Measurements from ENCODE around the gene CNTROB.
A peak's percentile ranks its signal among the peaks of the same experiment; 100 is the strongest.

CNTROB gene

DNA sequence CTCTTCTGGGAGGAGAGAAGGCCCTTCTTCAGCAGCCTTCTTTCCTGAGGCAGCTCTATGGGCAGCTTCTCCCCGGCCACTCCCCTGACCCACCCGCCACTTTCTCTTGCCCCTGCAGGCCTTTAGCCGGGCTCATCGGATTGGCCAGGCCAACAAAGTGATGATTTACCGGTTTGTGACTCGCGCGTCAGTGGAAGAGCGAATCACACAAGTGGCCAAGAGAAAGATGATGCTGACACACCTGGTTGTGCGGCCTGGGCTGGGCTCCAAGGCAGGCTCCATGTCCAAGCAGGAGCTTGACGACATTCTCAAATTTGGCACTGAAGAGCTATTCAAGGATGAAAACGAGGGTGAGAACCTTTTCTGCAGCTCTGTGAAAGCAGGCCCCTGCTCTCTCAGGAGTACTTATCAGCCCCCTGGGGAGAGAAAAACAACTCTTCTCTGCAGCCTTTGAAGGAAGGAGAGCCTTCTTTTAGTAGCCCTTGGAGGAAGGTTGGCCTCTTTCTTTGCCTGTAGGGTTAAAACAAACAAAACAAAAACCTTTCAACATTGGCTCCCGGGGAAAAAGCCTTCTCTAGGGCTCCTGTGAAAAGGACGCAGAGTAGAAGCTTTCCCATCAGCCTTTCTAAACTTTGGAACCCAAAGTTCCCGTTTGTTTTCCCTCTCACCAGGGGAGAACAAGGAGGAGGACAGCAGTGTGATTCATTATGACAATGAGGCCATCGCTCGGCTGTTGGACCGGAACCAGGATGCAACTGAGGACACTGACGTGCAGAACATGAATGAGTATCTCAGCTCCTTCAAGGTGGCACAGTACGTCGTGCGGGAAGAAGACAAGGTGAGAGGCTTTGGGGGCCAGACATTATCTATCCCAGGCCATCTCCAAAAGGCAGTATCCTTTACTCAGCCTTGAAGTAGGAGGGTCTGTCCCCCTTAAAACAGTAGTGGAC is 28.6 kb upstream of the CNTROB start:
- DNase-seq, result no peak

DNA sequence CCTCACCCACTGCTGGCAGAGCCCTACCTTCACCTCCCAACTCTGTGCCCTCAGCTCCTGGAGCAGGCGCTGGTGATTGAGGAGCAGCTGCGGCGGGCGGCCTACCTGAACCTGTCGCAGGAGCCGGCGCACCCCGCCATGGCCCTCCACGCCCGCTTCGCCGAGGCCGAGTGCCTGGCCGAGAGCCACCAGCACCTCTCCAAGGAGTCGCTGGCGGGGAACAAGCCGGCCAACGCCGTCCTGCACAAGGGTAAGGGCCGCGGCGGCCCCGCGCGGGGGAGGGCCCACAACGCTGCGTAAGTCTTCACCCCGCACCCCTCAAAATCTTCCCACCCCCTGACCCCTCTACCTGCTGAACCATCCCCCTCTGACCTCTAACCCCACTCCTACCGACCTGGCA is 22.9 kb upstream of the CNTROB start:
- no peak for DNase-seq

DNA sequence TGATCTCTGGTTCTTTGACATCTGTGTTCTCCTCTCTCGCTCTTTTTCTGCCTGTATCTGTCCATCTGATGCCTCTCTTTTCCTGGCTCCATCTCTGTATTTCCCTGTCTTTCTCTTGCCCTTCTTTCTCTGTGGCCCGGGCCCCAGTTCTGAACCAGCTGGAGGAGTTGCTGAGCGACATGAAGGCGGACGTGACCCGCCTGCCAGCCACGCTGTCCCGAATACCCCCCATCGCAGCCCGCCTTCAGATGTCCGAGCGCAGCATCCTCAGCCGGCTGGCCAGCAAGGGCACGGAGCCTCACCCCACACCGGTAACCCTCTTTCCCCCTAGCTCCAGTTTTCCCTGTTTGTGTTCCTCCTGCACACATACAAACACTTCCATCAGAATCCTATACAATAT is 21.7 kb upstream of the CNTROB start:
- DNase-seq, result no peak

DNA sequence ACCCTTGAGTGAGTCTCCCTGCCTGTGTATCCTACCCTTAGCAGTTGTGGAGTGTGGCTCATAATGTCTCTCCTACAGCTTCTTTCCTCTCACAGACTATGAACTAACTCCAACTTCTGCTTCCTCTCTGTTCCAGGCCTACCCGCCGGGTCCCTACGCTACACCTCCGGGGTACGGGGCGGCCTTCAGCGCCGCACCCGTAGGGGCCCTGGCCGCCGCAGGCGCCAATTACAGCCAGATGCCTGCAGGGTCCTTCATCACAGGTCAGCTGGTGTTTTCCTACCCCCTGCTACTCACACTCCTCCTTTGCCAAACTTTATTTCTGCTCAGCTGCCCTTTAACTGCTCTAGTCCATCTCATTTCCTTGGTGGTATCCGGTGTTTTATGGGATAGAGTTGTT is 21.3 kb upstream of the CNTROB start:
- DNase-seq, result no peak

DNA sequence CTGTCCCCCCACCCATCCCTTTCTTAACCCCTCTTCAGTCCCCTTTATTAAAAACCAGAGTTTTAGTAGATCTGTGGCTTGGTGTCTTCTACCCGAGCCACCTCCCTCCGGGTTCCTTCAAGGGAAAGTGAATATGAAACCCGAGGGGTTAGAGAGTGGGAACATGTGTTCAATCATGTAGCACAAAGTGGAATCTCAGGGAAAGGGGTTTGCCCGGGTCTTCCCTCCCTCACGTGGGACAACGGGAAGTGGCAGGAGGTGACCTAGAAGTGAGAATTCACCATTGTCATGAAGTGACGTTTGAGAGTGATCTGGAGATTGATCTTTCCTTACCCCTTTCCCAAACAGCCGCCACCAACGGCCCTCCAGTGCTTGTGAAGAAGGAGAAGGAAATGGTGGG is 20.9 kb upstream of the CNTROB start:
- DNase-seq, result no peak

DNA sequence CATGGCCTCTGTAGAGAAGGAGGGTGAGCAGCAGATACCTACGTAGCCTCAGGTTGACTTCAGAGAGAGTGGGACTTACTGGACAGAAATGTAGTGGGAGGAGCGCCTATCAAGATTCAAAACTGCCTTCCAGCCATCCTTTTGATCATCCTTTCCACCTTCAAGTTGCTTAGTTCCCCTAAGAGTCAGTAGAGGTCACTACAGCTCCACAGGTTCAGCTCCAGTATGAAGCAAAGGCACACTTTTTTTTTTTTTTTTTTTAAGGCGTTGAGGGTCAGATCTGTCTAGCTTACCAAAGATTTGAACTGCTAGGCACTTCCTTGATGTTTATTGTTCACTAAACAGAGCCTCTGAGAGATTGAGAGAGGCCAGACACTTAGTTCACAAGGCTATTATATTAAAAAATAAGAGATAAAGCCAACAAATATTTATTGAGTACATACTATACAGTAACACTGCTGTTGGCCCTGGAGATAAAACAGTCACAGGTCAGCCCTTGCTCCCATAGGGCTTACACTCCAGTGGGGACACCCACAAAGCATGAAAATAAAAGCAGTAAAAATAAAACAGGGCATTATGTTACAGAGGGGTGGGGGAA is 19.0 kb upstream of the CNTROB start:
- DNase-seq, result peak; percentile 60

DNA sequence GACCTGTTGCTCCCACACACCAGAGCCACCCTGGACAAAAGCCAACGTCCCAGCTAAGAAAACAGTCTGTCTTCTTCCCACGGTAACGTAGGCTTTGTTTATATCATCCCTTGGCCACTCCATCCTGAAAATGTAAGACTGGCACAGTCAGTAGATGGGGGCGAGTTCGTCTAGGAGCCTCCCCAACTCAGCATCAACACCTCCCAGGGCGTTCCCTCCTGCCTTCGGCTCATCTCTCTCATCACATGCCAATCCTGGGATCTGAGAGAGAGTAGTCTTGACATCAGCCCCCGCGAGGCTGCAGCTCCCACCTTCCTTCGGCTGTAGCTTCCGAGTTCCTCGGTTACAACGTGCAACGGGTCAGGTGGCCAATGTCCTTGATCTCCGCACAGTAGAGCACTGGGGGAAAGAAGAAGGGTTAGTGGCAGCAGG is 16.8 kb upstream of the CNTROB start:
- peak; percentile 50 for DNase-seq

DNA sequence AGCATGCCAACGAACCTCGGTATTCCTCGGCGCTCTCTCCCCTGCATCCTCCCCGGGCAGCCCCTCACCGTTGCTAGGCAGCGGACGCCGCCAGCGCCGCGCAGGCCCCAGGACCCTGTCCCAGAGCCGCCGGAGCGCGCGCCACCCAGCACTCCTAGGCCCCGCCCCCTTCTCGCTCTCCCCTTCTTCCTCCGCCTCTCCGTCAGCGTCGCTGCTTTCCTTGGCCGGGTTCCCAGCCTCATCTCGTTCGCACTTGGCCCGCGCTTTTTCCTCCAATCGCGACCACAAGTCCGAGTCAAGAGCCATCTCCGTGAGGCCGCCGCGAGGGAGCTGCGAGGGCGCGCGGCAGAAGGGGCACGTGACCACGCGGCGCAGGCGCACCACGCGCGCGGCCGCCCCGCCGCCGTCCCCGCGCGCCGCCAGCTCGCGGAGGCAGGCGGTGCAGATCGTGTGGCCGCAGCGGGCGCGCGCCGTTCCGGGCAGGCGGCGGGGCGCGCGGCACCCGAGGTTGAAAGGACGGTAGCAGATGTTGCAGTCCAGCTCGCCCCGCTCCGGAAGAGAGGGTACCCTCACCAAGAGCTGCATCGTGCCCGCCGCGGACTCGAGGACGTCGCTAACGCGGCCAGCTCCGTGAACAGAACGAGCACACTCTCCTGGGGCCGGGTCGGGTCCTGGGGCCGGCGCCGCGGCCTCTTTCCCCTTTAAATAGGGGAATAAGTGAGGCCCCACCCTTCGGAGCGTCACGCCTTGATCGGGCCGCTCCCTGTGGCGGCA is 16.2 kb upstream of the CNTROB start, which contains the start of gene RNF227:
RNF227 (minus strand) TSS at position 679 of the 774 bp plus-strand sequence; CDS start at position 585, 94 bp downstream.
- peak; percentile 95 for DNase-seq

DNA sequence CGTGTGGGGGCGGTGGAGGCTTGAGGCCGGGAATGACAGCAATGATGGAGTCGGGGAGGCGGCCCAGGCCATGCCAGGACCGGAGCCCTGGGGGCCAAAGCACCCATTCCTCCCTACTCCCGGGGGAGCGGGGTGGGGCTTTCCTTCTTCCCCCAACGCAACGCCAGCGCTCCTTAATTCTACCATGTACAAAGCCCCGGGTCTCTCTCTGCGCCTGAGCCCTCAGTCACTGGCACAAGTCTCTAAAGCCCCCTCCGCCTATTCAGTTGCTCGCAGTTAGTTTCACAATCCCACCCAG is 15.7 kb upstream of the CNTROB start:
- DNase-seq, result no peak

DNA sequence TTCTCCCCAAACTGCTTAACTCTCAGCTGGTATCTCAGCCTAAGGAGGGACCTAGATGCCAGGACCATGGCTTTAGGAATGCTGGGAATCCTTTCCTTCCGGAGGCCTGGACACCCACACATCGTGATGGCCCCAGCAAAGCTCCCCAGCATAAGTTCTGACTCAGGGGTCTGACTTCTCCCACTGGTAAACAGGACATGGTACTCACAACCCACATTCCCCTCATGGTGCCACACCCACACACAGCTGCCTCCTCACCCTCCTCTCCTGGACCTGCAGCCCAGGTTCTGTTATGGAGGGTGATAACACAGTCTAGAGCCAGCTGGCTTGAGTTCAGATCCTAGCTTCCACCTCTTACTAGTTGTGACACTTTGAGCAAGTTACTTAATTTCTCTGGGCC is 15.2 kb upstream of the CNTROB start:
- DNase-seq, result peak; percentile 95

DNA sequence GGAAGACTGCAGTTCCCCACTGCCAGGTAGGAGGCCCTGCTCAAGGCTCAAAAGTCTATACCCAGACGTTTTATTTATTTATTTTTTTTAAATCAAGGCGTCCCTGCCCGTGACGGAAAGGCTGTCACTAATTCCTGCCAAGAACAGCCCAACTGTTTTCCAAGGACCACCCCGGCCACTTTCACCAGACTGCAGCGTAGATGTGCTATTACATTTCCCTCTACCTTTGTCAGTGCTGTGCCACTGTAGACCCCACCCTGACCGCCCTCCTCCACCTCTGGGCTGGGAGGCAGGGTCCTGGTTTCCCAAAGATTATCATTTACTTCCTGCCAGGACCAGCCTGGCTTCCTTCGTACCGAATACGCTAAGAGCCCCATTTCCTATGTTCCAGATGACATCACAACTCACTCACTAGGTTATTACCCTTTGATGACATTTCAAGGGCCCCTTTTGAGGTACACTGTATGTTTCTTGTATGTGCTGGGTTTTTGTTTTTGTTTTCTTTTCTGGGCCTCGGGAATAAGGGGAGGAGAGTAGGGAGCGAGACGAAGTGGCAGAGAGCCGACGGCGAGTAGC is 9.6 kb upstream of the CNTROB start:
- no peak for DNase-seq

DNA sequence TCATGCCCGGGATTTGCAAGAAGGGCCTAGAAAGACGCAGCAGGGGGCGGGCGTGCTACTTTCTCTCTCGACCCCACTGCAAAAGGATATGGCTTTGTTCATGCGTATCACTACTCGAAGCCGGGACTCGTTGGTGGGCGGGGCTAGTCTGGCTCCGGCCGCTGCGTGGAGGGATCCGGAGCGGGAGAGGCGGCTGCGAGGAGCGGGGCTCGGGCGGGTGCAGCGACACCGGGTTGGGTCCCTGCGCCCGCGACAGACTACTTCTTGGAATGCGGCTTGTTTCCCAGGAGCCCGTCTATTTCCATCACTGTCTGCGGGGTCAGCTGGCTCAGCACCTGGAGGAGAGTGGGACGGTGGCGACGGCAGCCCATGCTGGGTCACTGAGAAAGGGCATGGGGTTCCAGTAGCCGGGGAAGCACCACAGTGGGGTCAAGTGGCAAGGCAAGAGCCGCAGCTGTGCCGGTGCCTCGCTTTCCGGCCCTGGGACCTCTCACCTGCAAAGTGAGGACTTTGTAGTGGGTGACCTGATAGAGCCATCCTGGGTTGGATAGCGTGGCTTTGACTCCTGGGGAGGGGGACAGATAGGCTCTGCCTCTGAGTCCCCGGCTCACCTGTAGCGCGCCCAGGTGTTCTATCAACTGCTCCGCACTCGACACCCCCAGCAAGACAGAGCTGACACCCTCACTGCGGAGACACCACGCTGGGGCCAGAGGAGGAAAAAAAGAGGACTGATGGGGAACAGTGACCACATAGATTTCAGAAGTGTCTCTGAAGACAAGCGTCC is 9.0 kb upstream of the CNTROB start:
- DNase-seq, result no peak

DNA sequence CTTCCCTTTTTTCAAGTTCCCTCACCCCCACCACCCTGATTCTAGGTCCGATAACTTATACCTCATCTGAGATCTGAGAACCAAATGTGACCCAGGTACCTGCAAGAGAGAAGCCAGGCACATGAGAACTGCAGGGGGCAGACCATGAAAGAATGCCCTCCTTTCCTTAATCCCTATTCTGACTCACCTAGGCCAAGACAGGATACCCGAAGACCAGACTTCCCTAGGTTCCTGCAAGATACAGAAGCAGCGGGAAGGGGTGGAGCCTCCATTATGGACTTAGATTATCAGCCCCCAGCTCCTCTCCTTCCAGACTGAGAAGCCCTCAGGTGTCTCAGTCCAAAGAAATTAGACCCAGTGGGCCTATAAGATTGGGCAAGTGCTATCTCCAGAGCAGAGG is 4.4 kb upstream of the CNTROB start:
- no peak for DNase-seq

DNA sequence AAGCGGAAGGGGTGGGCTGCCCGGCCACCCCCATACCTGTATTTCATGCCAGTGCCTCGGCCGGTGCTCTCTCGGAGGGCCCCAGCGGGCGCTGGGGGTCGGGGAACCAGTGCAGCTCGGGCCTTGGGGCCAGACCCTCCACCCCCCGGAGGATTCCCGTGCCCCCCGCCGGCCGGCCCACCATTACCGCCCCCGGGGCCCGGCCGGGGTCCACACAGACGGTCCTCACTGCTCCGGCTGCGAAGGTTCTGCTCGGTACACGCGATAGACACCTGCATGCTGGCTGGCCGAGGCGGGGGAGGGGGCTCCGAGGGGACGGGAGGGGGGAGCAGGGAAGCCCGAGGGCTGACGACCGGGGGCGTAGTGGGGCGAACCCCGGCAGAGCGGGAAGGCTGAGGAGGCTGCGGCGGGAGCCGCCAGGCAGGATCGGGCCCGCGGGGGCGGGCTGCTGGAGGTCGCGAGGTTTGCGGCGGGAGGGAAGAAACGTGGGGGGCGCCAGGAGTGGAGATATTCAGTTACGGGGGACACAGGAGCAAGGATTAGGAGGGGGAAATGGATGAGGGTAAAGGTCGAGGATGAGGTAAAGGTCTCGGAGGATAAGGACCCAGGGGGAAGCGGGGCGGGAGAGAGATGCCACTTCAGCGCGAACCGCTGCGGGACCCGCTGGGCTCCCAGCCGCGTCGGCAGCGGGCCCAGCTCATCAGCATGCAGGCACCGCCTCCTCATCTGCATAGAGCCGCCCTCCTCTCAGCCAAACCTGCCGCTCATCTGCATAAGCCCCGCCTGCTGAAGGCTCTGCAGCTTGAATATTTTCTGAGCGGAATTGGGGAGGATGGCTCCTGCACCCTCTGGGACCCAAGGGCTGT is 2.6 kb upstream of the CNTROB start, which contains the start of gene KCNAB3:
KCNAB3 (minus strand) TSS at position 699 of the 866 bp plus-strand sequence; CDS start at position 278, 421 bp downstream.
- DNase-seq, result peak; percentile 46

DNA sequence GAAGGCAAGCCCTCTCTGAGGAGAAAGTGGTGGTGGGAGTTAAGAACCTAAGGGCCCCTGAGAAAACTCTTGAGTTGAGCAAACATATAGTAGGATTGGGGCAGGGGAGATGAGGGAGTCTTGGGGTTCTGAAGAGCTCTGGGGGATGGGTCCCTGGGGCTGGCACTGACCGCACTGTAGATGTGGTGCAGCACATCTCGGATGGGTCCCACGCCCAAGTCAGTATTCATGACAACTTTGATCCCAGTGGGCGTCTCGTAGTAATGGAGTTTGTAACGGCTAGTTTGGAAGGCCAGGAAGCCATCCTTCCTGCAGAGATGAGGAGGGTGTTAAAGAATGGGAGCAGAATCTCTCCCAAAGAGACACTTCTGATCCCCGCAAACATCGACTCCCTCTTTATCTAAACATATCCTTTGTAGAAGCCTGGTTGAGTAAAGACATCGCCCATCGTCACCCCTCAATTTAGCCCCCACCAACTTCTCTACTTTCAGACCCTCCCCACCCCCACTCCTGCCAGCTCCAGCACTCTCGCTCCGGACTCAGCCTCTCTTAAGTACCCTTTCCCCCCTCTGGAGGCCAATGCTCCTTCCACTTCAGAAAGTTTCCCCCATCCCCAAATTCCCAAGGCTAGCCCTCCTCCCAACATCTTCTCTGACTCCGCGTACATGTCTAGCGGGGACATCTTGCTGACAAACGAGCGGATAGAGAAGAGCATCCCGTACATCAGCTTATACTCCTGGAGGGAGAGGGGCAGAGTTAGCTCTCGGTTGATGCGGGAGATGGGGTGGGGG is 970 bp upstream of the CNTROB start:
- no peak for DNase-seq

DNA sequence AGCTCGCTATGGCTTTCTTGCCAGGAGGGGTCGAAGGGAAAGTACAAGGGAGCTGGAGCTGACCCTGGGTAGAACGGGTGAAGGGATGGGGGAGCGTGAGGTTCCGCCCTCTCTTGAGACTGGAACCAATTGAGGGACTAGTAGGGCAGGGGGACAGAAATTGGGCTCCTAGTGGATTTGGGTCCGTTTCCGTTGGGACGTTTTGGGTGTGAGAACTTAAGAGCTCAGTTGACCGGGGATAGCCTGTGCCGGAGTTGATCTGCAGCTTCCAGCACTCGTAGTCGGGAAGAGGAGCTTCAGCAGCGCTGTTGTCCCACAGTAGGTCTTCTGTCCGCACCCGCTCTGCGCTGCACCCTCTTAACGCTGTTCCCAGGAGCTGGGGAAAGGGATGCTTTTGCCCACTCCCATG is 481 bp downstream of the CNTROB start:
- no peak for DNase-seq

DNA sequence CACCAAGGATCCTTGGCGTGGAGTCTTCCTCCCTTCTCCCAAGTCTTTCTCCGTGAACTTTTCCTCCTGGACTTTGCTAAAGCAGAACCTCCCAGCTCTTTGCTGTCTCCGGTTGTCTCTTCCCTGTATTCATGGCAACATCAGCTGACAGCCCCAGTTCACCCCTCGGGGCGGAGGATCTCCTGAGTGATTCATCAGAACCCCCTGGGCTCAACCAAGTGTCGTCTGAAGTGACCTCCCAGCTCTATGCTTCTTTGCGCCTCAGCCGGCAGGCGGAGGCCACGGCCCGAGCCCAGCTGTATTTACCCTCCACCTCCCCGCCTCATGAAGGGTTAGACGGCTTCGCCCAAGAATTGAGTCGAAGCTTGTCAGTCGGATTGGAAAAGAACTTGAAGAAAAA is 943 bp downstream of the CNTROB start:
- DNase-seq, result no peak

DNA sequence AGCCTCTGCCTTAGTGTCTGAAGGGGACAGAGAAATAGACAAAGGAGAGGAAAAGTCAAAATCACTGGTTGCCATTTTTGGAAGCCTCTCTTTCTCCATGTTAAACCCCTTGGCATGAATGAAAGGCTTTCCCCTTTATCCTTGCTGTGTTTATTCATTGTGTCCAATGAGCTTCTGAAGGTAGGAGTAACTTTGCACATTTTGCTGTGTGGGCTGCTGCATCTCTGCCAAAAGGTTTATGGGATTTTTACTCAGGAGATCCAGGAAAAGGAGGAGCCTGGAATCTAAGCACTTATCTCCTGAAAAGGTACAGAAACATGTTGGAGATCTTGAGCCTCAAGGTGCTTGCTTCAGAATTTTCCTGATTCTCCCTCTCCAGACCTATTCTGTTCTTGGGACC is 3.9 kb downstream of the CNTROB start:
- no peak for DNase-seq

DNA sequence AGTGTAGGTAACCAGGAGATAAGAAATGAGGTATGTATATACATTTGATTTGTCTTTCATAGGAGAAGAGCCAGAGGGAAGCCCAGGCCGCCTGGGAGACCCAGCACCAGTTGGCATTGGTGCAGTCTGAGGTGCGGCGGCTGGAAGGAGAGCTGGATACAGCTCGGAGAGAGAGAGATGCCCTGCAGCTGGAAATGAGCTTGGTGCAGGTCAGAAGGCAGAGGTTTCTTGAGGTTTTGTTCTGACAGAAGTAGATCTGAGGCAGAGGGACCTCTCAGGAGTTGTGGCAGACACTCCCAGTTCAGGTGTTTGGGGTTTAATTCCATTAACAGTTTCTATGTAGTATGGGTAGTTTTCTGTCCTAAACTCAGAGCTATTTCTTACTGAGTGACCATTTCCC is 8.0 kb downstream of the CNTROB start:
- no peak for DNase-seq

DNA sequence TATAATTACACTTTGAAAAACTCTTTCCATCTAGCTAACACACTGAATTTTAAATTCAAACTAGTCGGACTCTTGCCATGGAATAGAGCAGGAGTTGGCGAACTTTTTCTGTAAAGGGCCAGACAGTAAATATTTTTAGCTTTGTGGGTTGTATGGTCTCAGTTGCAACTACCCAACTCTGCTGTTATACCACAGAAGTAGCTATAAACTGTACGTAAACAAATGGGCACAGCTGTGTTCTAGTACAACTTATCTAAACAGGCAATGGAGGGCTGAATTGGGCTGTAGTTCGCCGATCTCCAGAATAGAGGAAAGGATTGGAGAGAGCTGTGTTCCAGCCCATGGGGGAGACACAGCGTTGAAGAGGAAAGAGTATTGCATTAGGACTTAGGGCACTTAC is 8.7 kb downstream of the CNTROB start:
- DNase-seq, result no peak

DNA sequence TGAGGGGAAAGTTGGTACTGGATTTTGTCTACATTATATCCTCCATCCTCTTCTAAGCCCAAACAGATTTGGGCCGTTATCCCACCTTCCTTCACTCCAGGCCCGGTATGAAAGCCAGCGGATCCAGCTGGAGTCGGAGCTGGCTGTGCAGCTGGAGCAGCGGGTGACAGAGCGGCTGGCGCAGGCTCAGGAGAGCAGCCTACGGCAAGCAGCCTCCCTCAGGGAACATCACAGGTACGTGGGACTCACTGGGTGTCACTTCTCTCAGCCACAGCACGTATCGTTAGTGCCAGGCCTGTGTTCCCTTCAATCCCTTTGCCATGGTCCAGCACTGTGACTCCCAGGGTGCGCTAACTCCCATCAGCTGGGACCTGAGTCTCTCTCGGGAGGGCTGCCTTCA is 11.3 kb downstream of the CNTROB start:
- no peak for DNase-seq

All from NCI-H226 (cell line).